ENCODE measurements around the gene DOCK6.

DOCK6 gene

GRCh38 chr19:11247391-11247790 is 14.9 kb downstream of the DOCK6 start:
- DNase-seq (ENCODE audit: low read depth), result no peak

DNA sequence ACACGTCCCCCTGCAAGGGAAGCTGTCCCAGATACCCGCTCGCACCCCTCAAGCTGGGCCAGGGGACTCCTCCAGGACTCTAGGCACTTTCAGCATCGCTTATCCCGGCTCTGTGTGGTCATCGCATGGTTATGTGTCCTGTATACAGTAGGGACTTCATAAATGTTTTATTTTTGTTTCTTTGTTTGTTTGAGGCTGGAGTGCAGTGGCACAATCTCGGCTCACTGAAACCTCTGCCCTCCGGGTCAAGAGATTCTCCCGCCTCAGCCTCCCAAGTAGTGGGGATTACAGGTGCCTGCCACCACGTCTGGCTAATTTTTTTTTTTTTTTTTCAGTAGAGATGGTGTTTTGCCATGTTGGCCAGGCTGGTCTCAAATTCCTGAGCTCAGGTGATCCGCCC is 15.4 kb downstream of the DOCK6 start:
- DNase-seq (ENCODE audit: low read depth), result no peak

- DNase-seq (ENCODE audit: low read depth), result no peak
Measured at GRCh38 chr19:11244846-11245589, 17.3 kb downstream of the DOCK6 start.

DNA sequence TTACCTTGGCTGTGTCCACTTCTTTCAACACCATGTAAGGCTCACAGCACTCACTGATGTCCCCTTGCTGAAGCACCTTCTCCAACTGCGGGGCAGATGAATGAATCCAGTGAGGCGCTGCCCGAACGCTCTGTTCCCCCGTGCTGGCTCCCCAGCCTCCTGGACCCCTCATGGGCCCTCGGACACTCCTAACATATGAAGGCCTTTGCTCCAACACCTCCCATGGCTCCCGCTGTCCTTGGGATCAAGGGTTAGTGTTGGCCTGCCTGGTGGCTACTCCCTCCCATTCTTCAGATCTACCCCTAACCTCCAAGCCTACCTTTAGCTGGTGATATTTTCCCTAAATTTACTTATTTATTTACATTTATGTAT is 18.5 kb downstream of the DOCK6 start:
- no peak for DNase-seq (ENCODE audit: low read depth)

- DNase-seq (ENCODE audit: low read depth), result peak; percentile 19
Measured at GRCh38 chr19:11242864-11243797, 19.2 kb downstream of the DOCK6 start.

DNA sequence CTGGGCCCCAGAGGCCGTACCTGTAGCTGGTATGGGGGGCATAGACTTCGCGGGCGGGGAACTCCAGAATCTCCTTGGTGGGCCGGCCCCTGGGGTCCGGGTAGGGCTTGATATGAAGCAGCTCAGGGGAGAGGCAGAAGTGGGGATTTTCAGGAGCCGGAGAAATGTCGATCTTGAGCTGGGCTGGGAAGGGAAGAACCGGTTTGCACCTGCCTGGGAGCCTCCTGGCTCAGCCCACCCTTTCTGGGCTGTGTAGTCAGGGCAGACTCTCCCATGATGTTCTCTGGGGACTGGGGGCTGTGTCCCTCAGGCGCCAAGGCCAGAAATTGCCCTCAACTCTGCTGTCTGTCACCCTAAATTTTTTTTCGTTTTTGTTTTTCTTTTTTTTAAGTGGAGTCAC is 20.3 kb downstream of the DOCK6 start:
- DNase-seq (ENCODE audit: low read depth), result no peak

GRCh38 chr19:11240008-11240444 is 22.3 kb downstream of the DOCK6 start:
- DNase-seq (ENCODE audit: low read depth), result no peak

DNA sequence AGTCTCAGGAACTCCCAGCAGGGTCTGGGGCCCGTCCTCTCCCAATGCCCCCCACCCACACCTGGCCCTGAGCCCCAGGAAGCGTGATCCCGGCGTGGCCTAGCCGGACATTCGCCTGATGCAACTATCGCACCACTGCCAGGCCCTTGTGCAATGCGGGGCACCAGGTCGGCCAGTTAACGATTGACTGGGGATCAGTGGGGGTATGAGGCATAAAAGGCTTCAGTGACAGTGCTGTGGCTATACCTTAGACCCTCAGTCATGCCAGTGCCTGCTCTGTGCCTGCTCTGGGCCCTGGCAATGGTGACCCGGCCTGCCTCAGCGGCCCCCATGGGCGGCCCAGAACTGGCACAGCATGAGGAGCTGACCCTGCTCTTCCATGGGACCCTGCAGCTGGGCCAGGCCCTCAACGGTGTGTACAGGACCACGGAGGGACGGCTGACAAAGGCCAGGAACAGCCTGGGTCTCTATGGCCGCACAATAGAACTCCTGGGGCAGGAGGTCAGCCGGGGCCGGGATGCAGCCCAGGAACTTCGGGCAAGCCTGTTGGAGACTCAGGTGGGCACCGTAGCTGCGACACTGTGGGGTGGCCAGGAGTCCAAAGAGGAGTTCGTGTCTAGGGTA is 22.8 kb downstream of the DOCK6 start, which contains the start of gene ANGPTL8:
Gene ANGPTL8, plus strand, starts transcription at position 243 of the 624 bp plus-strand sequence. Its CDS starts 19 bp downstream, at position 262.
- no peak for DNase-seq (ENCODE audit: low read depth)

DNA sequence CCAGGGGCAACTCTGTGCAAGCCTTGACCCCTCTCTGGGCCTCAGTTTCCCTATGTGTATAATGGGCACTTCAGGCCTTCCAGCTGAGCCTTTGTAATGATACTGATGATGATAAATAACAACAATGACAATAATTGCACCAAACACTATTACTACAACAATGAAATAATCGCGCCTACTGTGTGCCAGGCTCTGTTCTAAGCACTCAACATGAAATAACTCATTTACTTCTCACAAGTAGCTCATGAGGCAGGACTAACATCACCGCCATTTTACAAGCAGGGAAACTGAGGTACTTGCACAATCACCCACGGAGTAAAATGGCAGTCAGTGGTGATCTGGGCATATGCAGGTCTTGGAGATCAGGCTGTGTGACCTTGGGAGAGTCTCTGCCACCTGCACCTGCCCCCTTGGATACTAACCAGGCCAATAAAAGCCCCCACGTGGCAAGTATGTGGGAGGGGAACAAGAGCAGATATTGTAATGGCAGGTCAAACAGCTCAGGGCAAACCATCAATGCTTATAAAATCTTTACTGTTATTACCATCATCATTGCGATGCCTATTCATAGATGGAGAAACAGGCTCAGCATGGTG is 23.4 kb downstream of the DOCK6 start:
- DNase-seq (ENCODE audit: low read depth), result no peak

- no peak for DNase-seq (ENCODE audit: low read depth)
Measured at GRCh38 chr19:11238041-11238440, 24.3 kb downstream of the DOCK6 start.

DNA sequence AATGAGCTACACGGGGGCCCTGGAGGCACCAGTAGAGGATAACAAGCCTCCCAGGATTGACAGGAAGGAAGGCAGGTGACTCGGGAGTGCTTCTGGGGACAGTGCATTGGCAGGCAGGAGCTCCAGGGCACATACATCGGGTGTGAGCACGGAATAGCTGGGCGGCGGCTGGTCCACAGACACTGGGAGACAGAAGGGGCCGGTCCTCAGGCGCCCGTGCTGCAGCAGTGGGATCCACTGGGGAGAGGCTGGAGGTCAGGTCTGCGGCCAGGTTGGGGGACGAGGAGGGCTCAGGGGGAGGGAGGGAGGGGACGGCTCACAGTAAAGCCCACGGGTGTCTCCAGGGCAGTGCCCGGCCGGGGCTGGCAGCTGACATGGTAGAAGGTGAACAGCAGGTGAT is 25.0 kb downstream of the DOCK6 start:
- DNase-seq (ENCODE audit: low read depth), result no peak

DNA sequence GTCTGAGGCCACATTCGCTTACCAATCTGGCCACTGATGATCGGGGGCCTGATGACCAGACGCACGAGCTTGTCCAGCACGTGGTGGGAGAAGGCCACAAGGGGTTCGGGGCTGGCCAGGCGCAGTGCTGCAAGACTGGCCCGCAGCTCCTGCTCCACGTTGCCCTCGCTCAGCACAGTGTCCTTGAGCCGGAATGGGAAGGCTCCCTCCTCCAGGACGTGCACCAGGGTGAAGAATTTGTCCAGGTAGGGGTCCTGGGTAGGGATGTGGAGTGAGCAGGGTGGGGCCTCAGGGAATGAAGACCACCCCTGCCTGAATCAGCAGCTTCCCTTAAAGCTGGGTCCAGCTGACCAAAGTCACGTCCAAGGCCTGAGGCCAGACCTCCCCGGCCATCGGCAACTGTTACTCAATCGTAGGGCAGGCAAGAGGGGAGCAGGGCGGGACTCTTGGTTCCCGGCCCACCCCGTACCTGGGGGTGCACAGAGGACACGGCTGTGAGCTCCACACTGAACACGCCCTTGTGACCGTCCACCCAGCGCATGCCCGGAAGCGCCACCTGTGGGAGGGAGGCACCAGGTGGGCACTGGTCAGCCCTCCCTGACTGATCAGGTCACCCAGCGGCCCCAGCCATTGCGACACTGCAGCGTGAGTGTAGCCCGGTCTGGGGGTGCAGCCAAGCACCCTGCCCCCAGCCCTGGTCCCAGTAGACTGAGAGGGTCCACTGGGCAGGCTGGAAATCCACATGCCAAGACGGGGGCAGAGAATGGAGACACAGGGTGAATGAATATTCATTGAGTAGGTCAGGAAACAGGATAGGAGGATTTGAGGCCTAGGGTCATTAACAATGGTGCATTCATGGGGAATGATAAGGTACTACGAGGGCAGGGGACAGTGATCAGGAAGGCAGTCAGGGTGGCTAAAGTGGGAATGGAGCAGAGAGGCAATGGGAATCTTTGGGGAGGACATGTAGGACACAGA is 25.7 kb downstream of the DOCK6 start:
- DNase-seq (ENCODE audit: low read depth), result no peak

- DNase-seq (ENCODE audit: low read depth), result no peak
Measured at GRCh38 chr19:11234486-11235075, 27.7 kb downstream of the DOCK6 start.

DNA sequence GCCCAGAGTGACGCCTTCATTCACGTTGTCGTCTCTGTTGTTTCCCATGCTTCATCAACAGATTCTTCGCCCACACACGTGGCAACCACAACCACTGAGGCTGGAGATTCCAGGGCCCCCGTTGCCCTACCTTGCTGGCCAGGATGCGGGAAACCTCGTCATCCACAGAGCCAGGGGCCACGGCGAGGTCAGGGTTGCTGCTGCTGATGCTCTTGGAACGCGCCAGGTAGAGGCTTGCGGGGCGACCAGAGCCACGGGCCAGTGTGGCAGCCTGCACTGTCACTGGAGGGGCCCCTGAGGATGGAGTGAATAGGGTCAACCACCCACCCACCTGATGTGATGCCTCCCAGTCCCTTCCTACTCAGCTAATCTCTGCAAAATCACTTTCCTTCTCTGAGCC is 29.3 kb downstream of the DOCK6 start:
- no peak for DNase-seq (ENCODE audit: low read depth)

- no peak for DNase-seq (ENCODE audit: low read depth)
Measured at GRCh38 chr19:11232555-11232954, 29.8 kb downstream of the DOCK6 start.

- no peak for DNase-seq (ENCODE audit: low read depth)
Measured at GRCh38 chr19:11230621-11231386, 31.5 kb downstream of the DOCK6 start.

DNA sequence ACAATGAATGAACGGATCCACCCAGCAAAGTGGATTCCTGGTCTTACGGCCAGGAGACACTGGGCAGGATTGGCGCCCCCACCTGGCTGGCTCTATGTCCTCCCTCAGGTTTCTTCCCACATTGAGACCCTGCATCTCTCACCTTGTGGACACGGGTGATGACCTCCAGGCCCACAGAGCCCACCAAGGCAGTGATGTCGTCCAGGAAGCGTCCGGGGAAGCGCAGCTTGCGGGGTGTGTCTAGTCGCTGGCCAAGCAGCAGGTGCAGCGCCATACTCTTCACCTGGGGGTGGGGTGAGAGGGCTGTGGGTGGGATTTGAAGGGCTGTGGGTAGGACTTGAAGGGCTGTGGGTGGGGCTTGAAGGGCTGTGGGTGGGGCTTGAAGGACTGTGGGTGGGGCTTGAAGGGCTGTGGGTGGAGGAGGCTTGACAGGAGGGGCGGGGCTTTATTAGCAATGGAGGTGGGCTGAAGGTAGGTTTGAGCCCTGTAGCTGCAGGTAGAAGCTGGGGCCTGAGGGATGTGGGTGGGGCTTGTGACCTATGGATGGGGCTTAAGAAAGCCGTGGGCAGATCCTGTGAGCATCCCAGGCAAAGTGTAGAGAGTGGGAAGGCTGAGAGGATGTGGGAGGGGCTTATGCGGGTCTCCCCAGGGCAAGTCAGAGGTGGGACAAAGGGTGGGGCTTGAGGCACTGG is 35.0 kb downstream of the DOCK6 start:
- no peak for DNase-seq (ENCODE audit: low read depth)

GRCh38 chr19:11226716-11227166 is 35.6 kb downstream of the DOCK6 start:
- no peak for DNase-seq (ENCODE audit: low read depth)

DNA sequence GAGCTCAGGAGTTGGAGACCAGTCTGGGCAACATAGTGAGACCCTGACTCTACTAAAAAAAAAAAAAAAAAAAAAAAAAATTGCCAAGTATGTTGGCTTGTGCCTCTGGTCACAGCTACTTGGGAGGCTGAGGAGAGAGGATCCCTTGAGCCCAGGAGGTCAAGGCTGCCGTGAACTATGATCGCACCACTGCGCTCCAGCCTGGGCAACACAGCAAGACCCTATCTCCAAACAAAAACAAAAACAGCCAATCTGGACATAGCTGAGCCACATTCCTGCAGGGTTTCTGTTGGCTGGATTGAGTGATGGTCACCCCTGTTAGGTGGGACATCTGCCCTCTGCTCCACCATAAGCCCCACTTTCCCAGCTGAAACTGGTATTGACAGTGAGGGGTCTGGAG is 36.5 kb downstream of the DOCK6 start:
- DNase-seq (ENCODE audit: low read depth), result no peak

Data from non-pigmented ciliary epithelial cell (primary cell).